Measurements from ENCODE around the gene RNF208. TPM values are rescaled to one million over a fixed set of nuclear protein-coding genes. Genes with fewer than 3 reads are reported as not detected.
"Not testable (repeated sequence)": the region's sequence is repeated elsewhere in the genome, so short reads cannot be mapped to it uniquely, and the experiment has no call there.

The RNF208 gene
- total RNA-seq, 1 donor from 2014 or later: 9.5 TPM

- Mint-ChIP-seq H3K9me3 (no peaks in the 10 kb centered on the region), H3K4me3 (ENCODE audit: low read depth) (no peak overlapping the region), H3K4me1 (ENCODE audit: low read depth) (peaks cover 5% of the 10 kb centered on the region), H3K36me3 (ENCODE audit: low read depth) (peaks cover 3% of the 10 kb centered on the region), H3K27ac (no peak overlapping the region), H3K27me3 (ENCODE audit: low read depth) (no peaks in the 10 kb centered on the region)
- DNase-seq (ENCODE audit: low spot score): no peak
- intact Hi-C loops (cut with micrococcal nuclease): no loop called here
These were observed 28.5 kb upstream of the RNF208 start for GRCh38 chr9:137250329-137251193.

DNA sequence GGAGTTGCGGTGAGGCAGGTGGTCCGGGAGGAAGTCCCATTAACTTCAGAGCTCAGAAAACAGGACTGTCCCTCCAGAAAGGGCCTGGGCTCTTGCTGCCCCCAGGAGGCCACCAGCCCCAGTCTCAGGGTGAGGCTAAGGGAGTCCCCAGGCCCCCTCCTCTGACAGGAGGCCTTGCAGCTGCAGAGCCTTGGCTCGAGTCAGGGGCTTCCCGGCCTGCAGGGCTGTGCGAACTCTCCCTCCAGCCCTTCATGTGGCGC lies 25.8 kb upstream of the RNF208 start:
- Mint-ChIP-seq H3K4me3 (ENCODE audit: low read depth) (no peak overlapping the region), H3K27ac (no peak overlapping the region), H3K4me1 (ENCODE audit: low read depth) (peaks cover 3% of the 10 kb centered on the region), H3K36me3 (ENCODE audit: low read depth) (peaks cover 12% of the 10 kb centered on the region), H3K9me3 (no peaks in the 10 kb centered on the region), H3K27me3 (ENCODE audit: low read depth) (no peaks in the 10 kb centered on the region)
- no peak for DNase-seq (ENCODE audit: low spot score)
- intact Hi-C loops (cut with micrococcal nuclease): no loop called here

DNA sequence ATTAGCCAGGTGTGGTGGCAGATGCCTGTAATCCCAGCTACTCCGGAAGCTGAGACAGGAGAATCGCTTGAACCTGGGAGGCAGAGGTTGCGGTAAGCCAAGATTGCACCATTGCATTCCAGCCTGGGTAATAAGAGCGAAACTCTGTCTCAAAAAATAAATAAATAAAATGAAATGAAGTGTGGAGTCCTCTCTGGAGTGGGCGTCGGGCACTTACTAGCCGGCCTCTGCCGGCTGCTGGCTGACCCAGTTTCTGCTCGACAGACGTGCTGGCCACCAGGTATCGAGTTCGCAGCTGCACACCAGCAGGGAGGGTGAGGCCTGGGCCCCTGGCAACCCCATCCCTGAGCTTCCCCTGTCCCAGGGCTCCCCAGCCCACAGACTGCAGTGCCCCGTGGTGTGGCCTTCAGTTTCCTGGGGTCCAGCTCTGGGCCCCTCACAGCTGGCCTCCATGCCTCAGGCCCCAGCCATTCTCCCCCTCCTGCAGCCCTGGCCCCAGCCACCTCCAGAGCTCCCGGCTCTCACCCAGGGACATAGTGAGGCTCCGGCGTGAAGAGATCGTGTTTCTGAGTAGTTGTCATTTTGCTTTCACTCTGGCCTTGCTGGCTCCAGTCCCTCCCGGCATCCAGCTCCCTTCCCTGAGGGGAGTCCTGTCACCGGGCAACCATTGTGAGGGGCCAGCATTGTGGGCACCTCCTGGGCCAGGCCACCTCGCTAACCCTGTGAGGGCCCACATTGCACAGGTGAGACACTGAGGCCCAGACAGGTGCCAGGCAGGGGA lies 25.3 kb upstream of the RNF208 start:
- intact Hi-C loops (cut with micrococcal nuclease): no loop called here
- no peak for DNase-seq (ENCODE audit: low spot score)
- Mint-ChIP-seq H3K4me1 (ENCODE audit: low read depth) (peaks cover 9% of the 10 kb centered on the region), H3K27me3 (ENCODE audit: low read depth) (no peaks in the 10 kb centered on the region), H3K4me3 (ENCODE audit: low read depth) (no peak overlapping the region), H3K36me3 (ENCODE audit: low read depth) (peaks cover 18% of the 10 kb centered on the region), H3K27ac (no peak overlapping the region), H3K9me3 (no peaks in the 10 kb centered on the region)

- peaks cover 10% of the 10 kb centered on the region for H3K4me1 Mint-ChIP-seq (ENCODE audit: low read depth)
- H3K9me3 Mint-ChIP-seq: no peaks in the 10 kb centered on the region
- no peaks in the 10 kb centered on the region for H3K27me3 Mint-ChIP-seq (ENCODE audit: low read depth)
- no peak overlapping the region for H3K4me3 Mint-ChIP-seq (ENCODE audit: low read depth)
- intact Hi-C loops (cut with micrococcal nuclease): no loop called here
- no peak for DNase-seq (ENCODE audit: low spot score)
- H3K36me3 Mint-ChIP-seq (ENCODE audit: low read depth): peaks cover 27% of the 10 kb centered on the region
- H3K27ac Mint-ChIP-seq: no peak overlapping the region
These were observed 23.7 kb upstream of the RNF208 start for GRCh38 chr9:137245450-137246421.

GRCh38 chr9:137244486-137245449 lies 22.7 kb upstream of the RNF208 start:
- H3K9me3 Mint-ChIP-seq: no peaks in the 10 kb centered on the region
- no peak for DNase-seq (ENCODE audit: low spot score)
- no peak overlapping the region for H3K4me3 Mint-ChIP-seq (ENCODE audit: low read depth)
- H3K27me3 Mint-ChIP-seq (ENCODE audit: low read depth): no peaks in the 10 kb centered on the region
- intact Hi-C loops (cut with micrococcal nuclease): loop anchor here (5.0 kb wide), 1 partner anchor 117 kb away; no protein-coding TSS in a partner anchor
- H3K27ac Mint-ChIP-seq: no peak overlapping the region
- peaks cover 27% of the 10 kb centered on the region for H3K36me3 Mint-ChIP-seq (ENCODE audit: low read depth)
- peaks cover 10% of the 10 kb centered on the region for H3K4me1 Mint-ChIP-seq (ENCODE audit: low read depth)

DNA sequence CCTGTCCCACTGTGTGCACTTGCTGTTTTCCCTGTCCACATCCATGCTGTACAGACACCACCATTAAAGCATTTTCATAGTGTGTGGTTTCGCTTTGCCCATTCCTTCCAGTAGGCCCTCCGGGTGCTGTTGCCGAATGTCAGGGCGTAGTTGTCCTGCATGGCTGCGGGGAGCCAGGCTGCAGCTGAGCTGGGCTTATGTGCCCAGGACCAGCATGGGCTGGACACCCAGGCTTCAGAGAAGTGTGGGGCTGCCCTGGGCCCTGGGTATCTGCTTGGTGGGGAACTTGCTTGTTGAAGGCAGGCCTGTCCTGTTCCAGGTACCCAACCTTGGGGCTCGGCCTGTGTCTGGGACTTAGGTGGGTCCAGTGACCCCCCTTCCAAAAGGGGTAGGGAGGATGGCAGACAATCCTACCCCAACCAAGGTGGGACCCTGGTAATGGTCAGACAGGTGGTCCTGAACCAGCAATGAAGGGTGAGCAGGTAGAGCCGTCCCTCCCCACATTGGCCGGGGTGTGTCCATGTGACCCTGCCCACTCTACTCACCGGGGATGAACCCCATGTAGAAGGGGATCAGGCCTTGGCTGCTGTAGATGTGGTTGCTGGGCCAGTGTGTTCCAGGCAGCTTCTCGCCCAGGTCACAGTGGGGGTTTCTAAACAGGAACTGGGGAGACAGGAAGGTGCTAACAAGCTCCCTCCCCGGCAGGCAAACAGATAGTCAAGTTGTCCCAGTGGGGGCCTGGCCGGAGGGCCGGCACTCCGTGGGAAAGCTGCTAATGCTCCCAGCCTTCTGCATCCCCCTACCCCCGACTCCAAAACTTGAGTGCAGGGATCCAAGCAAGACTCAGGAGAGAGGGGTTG lies 21.8 kb upstream of the RNF208 start:
- Mint-ChIP-seq H3K27ac (peak overlapping the region; percentile 33), H3K4me1 (ENCODE audit: low read depth) (peaks cover 13% of the 10 kb centered on the region), H3K27me3 (ENCODE audit: low read depth) (no peaks in the 10 kb centered on the region), H3K4me3 (ENCODE audit: low read depth) (peak overlapping the region; percentile 85), H3K9me3 (no peaks in the 10 kb centered on the region), H3K36me3 (ENCODE audit: low read depth) (peaks cover 27% of the 10 kb centered on the region)
- intact Hi-C loops (cut with micrococcal nuclease): loop anchor here (5.0 kb wide), 1 partner anchor 117 kb away; no protein-coding TSS in a partner anchor
- DNase-seq (ENCODE audit: low spot score): no peak

DNA sequence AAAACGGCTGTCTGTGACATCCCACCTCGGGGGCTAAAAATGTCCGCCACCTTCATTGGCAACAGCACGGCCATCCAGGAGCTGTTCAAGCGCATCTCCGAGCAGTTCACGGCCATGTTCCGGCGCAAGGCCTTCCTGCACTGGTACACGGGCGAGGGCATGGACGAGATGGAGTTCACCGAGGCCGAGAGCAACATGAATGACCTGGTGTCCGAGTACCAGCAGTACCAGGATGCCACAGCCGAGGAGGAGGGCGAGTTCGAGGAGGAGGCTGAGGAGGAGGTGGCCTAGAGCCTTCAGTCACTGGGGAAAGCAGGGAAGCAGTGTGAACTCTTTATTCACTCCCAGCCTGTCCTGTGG lies 21.2 kb upstream of the RNF208 start:
- H3K27me3 Mint-ChIP-seq (ENCODE audit: low read depth); DNase-seq (ENCODE audit: low spot score); H3K9me3 Mint-ChIP-seq; H3K27ac Mint-ChIP-seq: not testable (repeated sequence)
- H3K4me1 Mint-ChIP-seq (ENCODE audit: low read depth): peaks cover 14% of the 10 kb centered on the region
- intact Hi-C loops (cut with micrococcal nuclease): loop anchor here (5.0 kb wide), 1 partner anchor 116 kb away; no protein-coding TSS in a partner anchor
- peak overlapping the region; percentile 85 for H3K4me3 Mint-ChIP-seq (ENCODE audit: low read depth)
- H3K36me3 Mint-ChIP-seq (ENCODE audit: low read depth): peaks cover 27% of the 10 kb centered on the region

DNA sequence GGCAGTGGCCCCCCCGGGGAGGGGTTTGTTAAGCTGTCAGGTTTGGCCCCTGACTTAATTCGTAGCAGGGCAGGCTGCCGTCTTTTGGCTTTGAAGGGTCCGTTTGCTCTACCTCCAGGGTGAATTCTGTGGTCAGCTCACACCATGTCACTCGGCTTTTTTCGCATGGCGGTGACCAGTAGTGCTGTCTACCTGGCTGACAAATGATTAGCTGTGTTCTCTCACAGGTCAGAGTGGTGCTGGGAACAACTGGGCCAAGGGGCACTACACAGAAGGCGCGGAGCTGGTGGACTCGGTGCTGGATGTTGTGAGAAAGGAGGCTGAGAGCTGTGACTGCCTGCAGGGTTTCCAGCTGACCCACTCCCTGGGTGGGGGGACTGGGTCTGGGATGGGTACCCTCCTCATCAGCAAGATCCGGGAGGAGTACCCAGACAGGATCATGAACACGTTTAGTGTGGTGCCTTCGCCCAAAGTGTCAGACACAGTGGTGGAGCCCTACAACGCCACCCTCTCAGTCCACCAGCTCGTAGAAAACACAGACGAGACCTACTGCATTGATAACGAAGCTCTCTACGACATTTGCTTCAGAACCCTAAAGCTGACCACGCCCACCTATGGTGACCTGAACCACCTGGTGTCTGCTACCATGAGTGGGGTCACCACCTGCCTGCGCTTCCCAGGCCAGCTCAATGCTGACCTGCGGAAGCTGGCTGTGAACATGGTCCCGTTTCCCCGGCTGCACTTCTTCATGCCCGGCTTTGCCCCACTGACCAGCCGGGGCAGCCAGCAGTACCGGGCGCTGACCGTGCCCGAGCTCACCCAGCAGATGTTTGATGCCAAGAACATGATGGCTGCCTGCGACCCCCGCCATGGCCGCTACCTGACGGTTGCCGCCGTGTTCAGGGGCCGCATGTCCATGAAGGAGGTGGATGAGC lies 20.5 kb upstream of the RNF208 start:
- Mint-ChIP-seq H3K27me3 (ENCODE audit: low read depth) (no peaks in the 10 kb centered on the region), H3K27ac (peak overlapping the region; percentile 55), H3K36me3 (ENCODE audit: low read depth) (peaks cover 27% of the 10 kb centered on the region), H3K4me1 (ENCODE audit: low read depth) (peaks cover 14% of the 10 kb centered on the region), H3K4me3 (ENCODE audit: low read depth) (peak overlapping the region; percentile 85), H3K9me3 (no peaks in the 10 kb centered on the region)
- DNase-seq (ENCODE audit: low spot score): no peak
- intact Hi-C loops (cut with micrococcal nuclease): loop anchor here (5.0 kb wide), 1 partner anchor 115 kb away; no protein-coding TSS in a partner anchor

GRCh38 chr9:137241490-137242268 lies 19.6 kb upstream of the RNF208 start:
- H3K4me3 Mint-ChIP-seq (ENCODE audit: low read depth): peak overlapping the region; percentile 85
- H3K9me3 Mint-ChIP-seq: no peaks in the 10 kb centered on the region
- no peak overlapping the region for H3K27ac Mint-ChIP-seq
- H3K36me3 Mint-ChIP-seq (ENCODE audit: low read depth): peaks cover 27% of the 10 kb centered on the region
- peak; percentile 63 for DNase-seq (ENCODE audit: low spot score)
- H3K27me3 Mint-ChIP-seq (ENCODE audit: low read depth): no peaks in the 10 kb centered on the region
- H3K4me1 Mint-ChIP-seq (ENCODE audit: low read depth): peaks cover 14% of the 10 kb centered on the region
- intact Hi-C loops (cut with micrococcal nuclease): loop anchor here (1.0 to 5.0 kb wide), 3 partner anchors 14 to 114 kb away; partner anchors contain the start of gene NELFB
